ENCODE results near the gene CD300A.

- TF ChIP-seq ZNF302 (tag by site-specific recombination; IDR thresholded peaks at IDR 0.05; ENCODE audit: low read depth) (no peak), ZBTB8A (tag by site-specific recombination; IDR thresholded peaks at IDR 0.05) (no peak), ZBTB21 (tag by site-specific recombination; IDR thresholded peaks at IDR 0.05) (no peak), ZSCAN23 (tag by site-specific recombination; IDR thresholded peaks at IDR 0.05) (no peak), ZNF174 (tag by site-specific recombination; IDR thresholded peaks at IDR 0.05) (no peak), ZNF416 (tag by site-specific recombination; IDR thresholded peaks at IDR 0.05) (no peak), ZNF148 (tag by site-specific recombination; IDR thresholded peaks at IDR 0.05; ENCODE audit: borderline replicate concordance) (no peak), ZNF704 (tag by site-specific recombination; IDR thresholded peaks at IDR 0.05) (no peak), IKZF3 (tag by site-specific recombination; IDR thresholded peaks at IDR 0.05) (no peak), CTCF (tag by site-specific recombination; IDR thresholded peaks at IDR 0.05) (no peak), ZNF404 (tag by site-specific recombination; IDR thresholded peaks at IDR 0.05) (no peak)
Observed at GRCh38 chr17:74523308-74523707, 56.9 kb downstream of the CD300A start.
